ENCODE data around the gene FGFBP2.
"Not testable (repeated sequence)": the region's sequence is repeated elsewhere in the genome, so short reads cannot be mapped to it uniquely, and the experiment has no call there.

Gene FGFBP2

DNA sequence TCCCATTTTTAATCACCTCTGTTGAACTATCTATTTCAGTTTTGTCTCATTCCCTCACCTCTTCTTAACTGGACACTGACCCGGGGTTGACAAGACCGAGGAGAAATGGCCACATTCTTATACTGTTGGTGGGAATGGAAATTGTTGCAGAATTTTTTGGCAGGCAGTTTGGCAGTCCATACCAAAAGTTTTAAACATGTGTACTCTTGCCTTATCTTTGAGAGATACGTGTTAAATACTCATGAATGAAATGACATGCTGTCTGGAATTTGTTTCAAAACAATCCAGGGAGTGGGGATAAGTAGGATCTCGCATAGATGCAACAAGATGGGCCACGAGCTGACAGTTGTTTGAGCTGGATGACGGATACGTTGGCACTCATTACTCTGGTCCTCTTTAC lies 36.5 kb downstream of the FGFBP2 start:
- FAIRE-seq = no peak

DNA sequence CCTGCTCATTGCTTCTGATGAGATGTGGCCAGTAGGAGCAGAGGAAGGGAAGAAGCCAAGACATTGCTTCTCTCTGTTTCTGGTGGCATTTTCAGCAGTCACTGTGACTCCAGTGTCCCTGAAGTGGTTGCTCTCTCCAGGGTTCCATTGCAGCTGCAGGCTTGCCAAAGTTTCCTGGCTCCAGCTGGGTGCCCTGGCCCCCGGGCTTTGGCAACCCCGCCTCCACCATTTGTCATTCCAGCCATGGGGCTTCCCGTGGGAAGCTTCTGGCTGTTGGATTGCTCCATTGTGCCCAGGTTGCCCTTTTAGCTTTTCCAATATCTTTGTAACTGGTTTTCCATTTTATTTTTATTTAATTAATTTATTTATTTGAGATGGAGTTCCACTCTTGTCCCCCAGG lies 37.1 kb downstream of the FGFBP2 start:
- no peak for FAIRE-seq

DNA sequence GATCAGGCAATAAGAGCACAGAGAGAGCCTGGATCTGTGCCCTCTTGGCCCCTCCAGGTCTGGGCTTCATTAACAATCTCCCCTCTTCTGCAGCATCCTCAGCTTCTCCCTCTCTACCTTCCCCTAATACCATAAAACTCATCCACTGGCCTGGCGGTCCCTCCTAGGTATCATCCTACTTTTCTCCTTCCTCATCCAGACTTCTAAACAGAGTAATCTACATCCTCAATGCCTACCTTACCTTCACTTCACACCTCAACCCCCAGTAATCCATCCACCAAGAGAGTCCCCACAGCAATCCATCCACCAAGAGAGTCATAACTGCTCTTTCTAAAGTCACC lies 41.4 kb downstream of the FGFBP2 start:
- FAIRE-seq = no peak

DNA sequence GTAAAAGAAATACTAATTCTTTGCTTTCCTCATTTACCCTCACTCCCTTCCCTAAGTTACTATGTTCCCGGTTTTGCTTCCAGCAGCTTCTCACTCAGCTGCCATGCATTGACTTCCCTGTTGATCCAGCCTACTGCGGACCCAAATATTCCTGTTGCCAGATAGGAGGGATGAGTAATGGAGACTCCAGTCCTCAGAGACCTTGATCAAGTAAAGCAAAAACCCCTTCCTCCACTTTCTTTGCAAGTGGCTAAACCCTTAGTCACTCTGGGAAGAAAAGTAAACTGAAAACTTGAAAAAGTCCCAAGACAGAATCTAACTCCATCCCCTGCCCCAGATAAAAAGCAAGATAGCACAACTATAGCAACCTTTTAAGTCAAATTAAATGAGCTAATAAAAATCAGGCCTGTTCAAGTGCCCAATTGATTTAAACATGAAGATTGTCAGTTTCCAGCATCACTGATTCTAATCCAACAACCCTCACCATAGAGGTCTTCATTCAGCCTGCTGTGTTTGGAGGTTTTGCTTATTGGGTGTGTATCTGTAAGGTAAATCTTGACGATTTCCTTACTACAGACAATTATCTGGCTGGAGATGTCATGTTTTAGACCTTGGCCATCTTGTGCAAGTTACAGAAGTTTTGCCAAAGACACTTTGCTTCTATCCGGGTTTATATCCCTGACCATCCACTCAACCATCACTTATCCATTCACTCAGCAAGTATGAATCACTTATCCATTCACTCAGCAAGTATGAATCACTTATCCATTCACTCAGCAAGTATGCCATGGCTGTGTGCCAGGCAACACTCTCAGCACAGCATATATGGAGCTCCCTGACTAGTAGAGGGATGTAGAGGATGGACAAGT lies 42.0 kb downstream of the FGFBP2 start:
- FAIRE-seq = no peak

DNA sequence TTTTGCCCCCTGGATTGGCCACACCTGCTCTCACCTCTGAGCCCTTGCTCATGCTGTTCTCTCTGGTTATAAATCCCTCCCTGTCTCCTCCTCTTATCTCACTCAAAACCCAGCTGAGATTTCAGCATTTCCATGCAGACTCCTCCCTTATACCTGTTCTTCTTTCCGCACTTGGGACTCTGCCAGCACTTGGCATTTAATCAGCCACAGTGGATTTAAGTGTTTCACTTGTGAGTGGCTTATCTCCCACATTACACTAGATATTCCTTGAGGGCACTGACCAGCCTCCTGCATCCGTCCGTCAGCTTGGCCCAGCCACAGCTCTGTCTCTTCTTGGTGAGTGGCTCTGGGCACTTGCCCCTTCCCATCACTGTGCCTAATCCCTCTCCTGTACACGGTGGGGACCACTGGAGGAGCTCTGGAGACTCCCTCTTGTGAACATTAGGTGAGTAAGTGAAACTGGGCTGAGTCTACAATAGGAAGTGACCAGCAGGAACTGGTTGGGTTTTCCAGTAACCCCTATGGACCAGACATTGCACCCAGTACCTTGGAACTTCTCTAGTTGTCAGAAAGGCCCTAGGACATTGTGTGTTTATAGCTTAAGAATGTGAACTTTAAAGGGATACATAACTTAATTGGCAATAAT lies 44.4 kb downstream of the FGFBP2 start:
- FAIRE-seq = no peak

DNA sequence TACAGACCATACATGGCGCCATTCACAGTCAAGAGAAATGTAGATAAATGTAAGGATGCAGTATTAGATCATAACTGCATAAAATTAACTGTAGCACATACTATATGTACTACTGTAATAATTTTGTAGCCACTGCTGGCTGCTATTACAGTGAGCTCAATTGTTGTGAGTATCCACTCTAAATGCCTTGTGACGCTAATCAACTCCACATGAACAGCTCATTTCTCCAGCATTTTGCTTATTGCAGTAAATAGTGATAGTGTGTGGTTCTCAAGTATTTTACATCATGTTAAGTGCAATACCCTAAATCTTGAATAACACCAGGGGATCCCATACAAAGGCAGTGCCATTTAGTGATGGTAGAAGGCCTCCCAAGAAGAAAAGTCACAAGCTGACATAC lies 45.7 kb downstream of the FGFBP2 start:
- no peak for FAIRE-seq

DNA sequence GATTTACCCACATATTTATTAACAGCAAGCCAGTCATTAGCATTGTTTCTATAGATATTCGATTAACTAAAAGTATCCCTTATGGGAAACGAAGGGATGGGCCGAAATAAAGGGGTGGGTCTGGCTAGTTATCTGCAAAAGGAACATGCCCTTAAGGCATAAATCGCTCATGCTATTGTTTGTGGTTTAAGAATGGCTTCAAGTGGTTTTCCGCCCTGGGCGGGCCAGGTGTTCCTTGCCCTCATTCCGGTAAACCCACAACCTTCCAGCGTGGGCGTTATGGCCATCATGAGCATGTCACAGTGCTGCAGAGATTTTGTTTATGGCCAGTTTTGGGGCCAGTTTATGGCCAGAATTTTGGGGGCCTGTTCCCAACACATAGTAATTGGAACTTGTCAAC lies 46.6 kb downstream of the FGFBP2 start:
- FAIRE-seq = not testable (repeated sequence)

DNA sequence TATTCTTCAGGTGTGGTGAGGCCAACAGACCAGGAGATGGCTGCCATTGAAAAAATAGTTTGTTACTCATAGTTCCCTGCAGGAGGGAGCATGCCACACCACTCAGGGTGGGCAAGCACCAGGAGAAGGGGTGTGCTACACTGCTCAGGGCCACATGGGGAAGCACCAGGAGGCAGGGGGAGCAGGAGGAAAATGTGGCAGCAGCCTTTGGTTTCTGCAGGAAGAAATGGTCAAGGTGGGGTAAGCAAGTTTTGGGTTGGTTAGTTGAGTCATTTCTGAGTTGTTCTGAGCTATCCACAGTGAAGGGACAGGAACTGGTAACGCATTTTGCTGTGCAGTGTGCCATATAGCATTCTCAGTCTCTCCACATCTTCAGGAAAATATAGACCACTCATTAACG lies 48.2 kb downstream of the FGFBP2 start:
- no peak for FAIRE-seq

DNA sequence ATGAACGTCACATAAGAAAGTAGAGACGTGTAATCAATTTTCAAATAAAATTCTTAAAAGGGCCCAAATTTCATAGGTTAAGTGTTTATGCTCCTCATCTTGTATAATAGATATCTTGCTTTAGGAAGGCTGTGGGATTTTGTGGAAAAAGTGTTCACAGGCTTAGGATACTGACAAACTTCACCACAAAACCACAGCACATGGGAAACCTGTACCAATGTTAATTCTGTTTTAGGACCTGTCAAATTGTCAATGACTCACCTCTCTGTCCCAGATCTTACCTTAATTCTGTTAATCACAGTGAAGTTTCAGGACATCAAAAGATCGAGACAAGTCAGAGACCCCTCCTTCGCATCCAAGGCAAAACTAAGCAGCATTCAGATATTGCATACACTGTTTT lies 48.7 kb downstream of the FGFBP2 start:
- FAIRE-seq = no peak

DNA sequence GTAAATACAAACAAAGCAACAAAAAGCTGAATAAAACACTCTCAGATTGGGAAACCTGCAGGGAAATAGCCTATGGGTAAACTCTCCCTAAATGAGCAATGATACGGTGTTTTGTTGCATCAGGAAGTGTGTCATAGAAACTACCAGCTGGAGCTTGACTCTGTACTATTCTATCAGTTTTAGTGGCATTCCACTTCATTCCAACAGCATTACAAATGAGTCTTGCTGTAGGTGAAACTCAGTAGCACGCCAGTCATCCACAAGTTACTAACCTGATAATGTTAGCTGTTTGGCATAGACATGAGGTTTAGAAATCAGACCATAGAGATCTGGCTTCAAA lies 49.4 kb downstream of the FGFBP2 start:
- no peak for FAIRE-seq

DNA sequence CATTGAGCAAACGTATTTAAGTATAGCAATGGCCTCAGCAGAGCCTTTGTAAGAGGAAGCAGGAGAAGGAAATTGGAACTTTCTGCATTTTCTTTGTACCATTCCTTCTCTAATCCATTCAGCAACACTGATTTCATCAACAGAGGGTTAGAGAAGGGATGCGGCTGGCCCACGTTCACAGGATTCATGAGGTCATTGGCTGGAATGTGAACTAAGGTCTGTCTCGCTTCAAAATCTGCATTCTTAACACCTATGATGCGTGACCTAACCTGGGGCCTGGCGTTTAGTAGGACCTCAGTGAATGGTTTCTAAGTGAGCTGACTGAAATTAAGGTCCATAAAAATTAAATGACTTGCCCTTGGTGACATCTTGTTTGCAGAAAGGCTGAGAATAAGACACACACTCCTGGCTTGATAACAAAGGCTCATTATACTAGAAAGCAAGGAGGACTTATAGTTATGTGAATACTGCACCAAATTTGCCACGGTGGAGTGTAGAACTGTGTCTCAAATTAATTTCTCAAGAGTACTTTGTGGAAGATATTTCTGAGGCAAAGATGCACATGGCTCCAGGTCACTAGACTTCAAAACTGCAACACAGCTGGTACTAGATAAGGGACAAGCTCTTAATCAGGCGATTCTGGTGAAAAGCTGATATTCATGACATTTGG lies 49.9 kb downstream of the FGFBP2 start:
- FAIRE-seq = no peak

DNA sequence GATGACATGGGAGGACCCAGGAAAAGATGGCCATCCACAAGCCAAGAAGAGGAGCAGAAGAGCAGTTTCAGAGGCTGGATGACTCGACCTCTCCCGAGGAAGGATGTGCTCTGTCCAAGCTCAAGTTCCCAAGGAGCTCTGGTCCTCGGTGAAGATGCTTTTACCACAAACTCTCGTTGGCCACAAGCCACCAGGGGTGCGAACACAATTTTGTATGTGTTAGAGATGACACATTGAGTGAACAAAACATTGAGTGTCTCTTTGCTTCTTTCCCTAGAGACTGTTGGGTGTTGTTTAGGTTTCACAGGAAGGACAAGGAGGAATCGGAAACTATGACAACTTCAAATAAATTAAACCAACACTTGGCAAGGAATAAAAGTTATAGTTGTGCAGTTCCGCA lies 50.7 kb downstream of the FGFBP2 start:
- FAIRE-seq = no peak
